GM12878 (cell line): ENCODE results near the gene TMEM37. TPM values are rescaled to one million over a fixed set of nuclear protein-coding genes. Genes with fewer than 3 reads are reported as not detected.

Source experiments
- BCL11A ChIP-seq: IDR thresholded peaks from 2 replicates; pipeline ENCODE4 v1.6.1; 2011; ENCODE audit warnings: low read depth, low read length
- BHLHE40 ChIP-seq, 2 experiments: fragments of 450-650 bp in 1 of 2; IDR thresholded peaks; 2 replicates each; pipeline ENCODE4 v1.6.1; 2011 to 2017; ENCODE audit warnings: low read depth in 2 of 2, borderline replicate concordance in 1 of 2, improper control_type of control experiment in 1 of 2, low read length in 1 of 2, mild to moderate bottlenecking in 1 of 2
- BMI1 ChIP-seq: fragments of 450-650 bp; IDR thresholded peaks from 2 replicates; pipeline ENCODE4 v1.6.1; 2016; ENCODE audit warnings: mild to moderate bottlenecking, moderate library complexity, borderline replicate concordance
- CBX5 ChIP-seq: sonication (generic); IDR thresholded peaks from 2 replicates; pipeline ENCODE4 v1.6.1; 2016; ENCODE audit warnings: low read depth, moderate library complexity, mild to moderate bottlenecking, inconsistent platforms
- DPF2 ChIP-seq: fragments of 450-650 bp; IDR thresholded peaks from 2 replicates; pipeline ENCODE4 v1.6.1; 2017; ENCODE audit warnings: mild to moderate bottlenecking
- EED ChIP-seq: sonication (generic); IDR thresholded peaks from 2 replicates; pipeline ENCODE4 v1.6.1; 2016; ENCODE audit warnings: antibody characterized with exemption, low read depth
- GABPA ChIP-seq: IDR thresholded peaks from 2 replicates; pipeline ENCODE4 v1.6.1; 2014; ENCODE audit warnings: antibody characterized with exemption, low read depth, mild to moderate bottlenecking, inconsistent platforms
- GATAD2B ChIP-seq: fragments of 450-650 bp; conservative IDR thresholded peaks from 2 replicates; pipeline ENCODE4 v1.6.1; 2017; ENCODE audit warnings: low read depth, mild to moderate bottlenecking, moderate library complexity
- IKZF1 ChIP-seq: fragments of 450-650 bp; conservative IDR thresholded peaks from 2 replicates; pipeline ENCODE4 v1.6.1; 2017; ENCODE audit warnings: antibody characterized with exemption, mild to moderate bottlenecking
- MTA2 ChIP-seq: fragments of 450-650 bp; IDR thresholded peaks from 2 replicates; pipeline ENCODE4 v1.6.1; 2016; ENCODE audit warnings: low read depth, mild to moderate bottlenecking, moderate library complexity
- MYB ChIP-seq: fragments of 150-350 bp; IDR thresholded peaks from 2 replicates; pipeline ENCODE4 v1.6.1; 2014; ENCODE audit warnings: mild to moderate bottlenecking, low read depth, low read length, borderline replicate concordance
- NFIC ChIP-seq: IDR thresholded peaks from 2 replicates; pipeline ENCODE4 v1.6.1; 2012; ENCODE audit warnings: low read depth, mild to moderate bottlenecking, inconsistent platforms, low read length, moderate library complexity
- NR2C1 ChIP-seq: fragments of 450-650 bp; IDR thresholded peaks from 2 replicates; pipeline ENCODE4 v1.6.1; 2017; ENCODE audit warnings: antibody characterized with exemption, mild to moderate bottlenecking, moderate library complexity
- POU2F2 ChIP-seq: IDR thresholded peaks from 3 replicates; pipeline ENCODE4 v1.6.1; 2011; ENCODE audit warnings: low read depth, mild to moderate bottlenecking, low read length, borderline replicate concordance
- RAD51 ChIP-seq: fragments of 450-650 bp; IDR thresholded peaks from 2 replicates; pipeline ENCODE4 v1.6.1; 2016; ENCODE audit warnings: moderate library complexity, mild to moderate bottlenecking, inconsistent platforms
- RFX5 ChIP-seq: IDR thresholded peaks from 2 replicates; pipeline ENCODE4 v1.6.1; 2011; ENCODE audit warnings: low read depth, low read length, improper control_type of control experiment
- RUNX3 ChIP-seq: IDR thresholded peaks from 2 replicates; pipeline ENCODE4 v1.6.1; 2012; ENCODE audit warnings: low read length, inconsistent platforms
- SIN3A ChIP-seq: IDR thresholded peaks from 2 replicates; pipeline ENCODE4 v1.6.1; 2012; ENCODE audit warnings: low read depth, low read length, improper control_type of control experiment
- SIX5 ChIP-seq: IDR thresholded peaks from 2 replicates; pipeline ENCODE4 v1.6.1; 2011; ENCODE audit warnings: mild to moderate bottlenecking, low read depth, low read length, moderate library complexity; ENCODE audit not compliant: severe bottlenecking
- SMAD1 ChIP-seq: fragments of 450-650 bp; IDR thresholded peaks from 2 replicates; pipeline ENCODE4 v1.6.1; 2018; ENCODE audit warnings: mild to moderate bottlenecking, low read depth; ENCODE audit not compliant: partially characterized antibody
- SREBF1 ChIP-seq: IDR thresholded peaks from 2 replicates; pipeline ENCODE4 v1.6.1; 2012; ENCODE audit warnings: mild to moderate bottlenecking, low read length
- SRF ChIP-seq, 2 experiments: IDR thresholded peaks; 2 replicates each; pipeline ENCODE4 v1.6.1; 2011; ENCODE audit warnings: low read depth in 2 of 2, low read length in 2 of 2, mild to moderate bottlenecking in 1 of 2, moderate library complexity in 1 of 2
- STAT1 ChIP-seq: fragments of 450-650 bp; conservative IDR thresholded peaks from 2 replicates; pipeline ENCODE4 v1.6.1; 2014; ENCODE audit warnings: antibody characterized with exemption, mild to moderate bottlenecking
- TAF1 ChIP-seq: IDR thresholded peaks from 2 replicates; pipeline ENCODE4 v1.6.1; 2011; ENCODE audit warnings: mild to moderate bottlenecking, low read depth, low read length, borderline replicate concordance
- TBL1XR1 ChIP-seq: IDR thresholded peaks from 2 replicates; pipeline ENCODE4 v1.6.1; 2012; ENCODE audit warnings: low read depth, low read length, improper control_type of control experiment
- TCF7 ChIP-seq: IDR thresholded peaks from 2 replicates; pipeline ENCODE4 v1.6.1; 2014; ENCODE audit warnings: antibody characterized with exemption, borderline replicate concordance
- YY1 ChIP-seq: IDR thresholded peaks from 2 replicates; pipeline ENCODE4 v1.6.1; 2011; ENCODE audit warnings: low read depth, mild to moderate bottlenecking, low read length
- polyA plus RNA-seq, 11 experiments: library from polyadenylated mRNA; depleted of rRNA in 4 of 11; unstranded in 6 of 11; stranded (reverse) in 5 of 11; fragments of >200 nt; fragmentation: Nextera tagmentation in 4 of 11; fragmentation: Illumina TruSeq in 1 of 11; extraction: Ambion mirVana in 4 of 11; extraction: Trizol in 1 of 11; gene quantifications; 1 replicate in 1 of 11; 2 replicates in 10 of 11; pipeline versions ENCODE4 v1.2.1 to v1.2.3, GENCODE V29; 2011 to 2016; ENCODE audit warnings: inconsistent platforms in 2 of 11, missing spikeins in 2 of 11, low read depth in 1 of 11
- total RNA-seq, 4 experiments: library from RNA; depleted of rRNA in 3 of 4; stranded (reverse); fragments of >200 nt in 3 of 4; fragmentation: Illumina TruSeq in 1 of 4; extraction: Trizol in 1 of 4; gene quantifications; 2 replicates each; pipeline versions ENCODE4 v1.2.1 to v1.2.3, GENCODE V29; 2013 to 2021
- TF ChIP-seq, protein P1 (sequence below): fragments of 450-650 bp; IDR thresholded peaks from 2 replicates; pipeline ENCODE4 v1.6.1; 2014; ENCODE audit warnings: mild to moderate bottlenecking
- TF ChIP-seq, protein P2 (sequence below): fragments of 450-650 bp; IDR thresholded peaks from 2 replicates; pipeline ENCODE4 v1.6.1; 2016; ENCODE audit warnings: mild to moderate bottlenecking
- TF ChIP-seq, protein P3 (sequence below): fragments of 450-650 bp; IDR thresholded peaks from 2 replicates; pipeline ENCODE4 v1.6.1; 2017; ENCODE audit warnings: borderline replicate concordance

TMEM37 gene
- total and polyA plus RNA-seq, 10 of the 15 experiments (the other 5 are each of a cell fraction or from before 2014, with no cell fraction given), result 0.07 to 0.67 (median 0.24) TPM; not detected in 3

DNA sequence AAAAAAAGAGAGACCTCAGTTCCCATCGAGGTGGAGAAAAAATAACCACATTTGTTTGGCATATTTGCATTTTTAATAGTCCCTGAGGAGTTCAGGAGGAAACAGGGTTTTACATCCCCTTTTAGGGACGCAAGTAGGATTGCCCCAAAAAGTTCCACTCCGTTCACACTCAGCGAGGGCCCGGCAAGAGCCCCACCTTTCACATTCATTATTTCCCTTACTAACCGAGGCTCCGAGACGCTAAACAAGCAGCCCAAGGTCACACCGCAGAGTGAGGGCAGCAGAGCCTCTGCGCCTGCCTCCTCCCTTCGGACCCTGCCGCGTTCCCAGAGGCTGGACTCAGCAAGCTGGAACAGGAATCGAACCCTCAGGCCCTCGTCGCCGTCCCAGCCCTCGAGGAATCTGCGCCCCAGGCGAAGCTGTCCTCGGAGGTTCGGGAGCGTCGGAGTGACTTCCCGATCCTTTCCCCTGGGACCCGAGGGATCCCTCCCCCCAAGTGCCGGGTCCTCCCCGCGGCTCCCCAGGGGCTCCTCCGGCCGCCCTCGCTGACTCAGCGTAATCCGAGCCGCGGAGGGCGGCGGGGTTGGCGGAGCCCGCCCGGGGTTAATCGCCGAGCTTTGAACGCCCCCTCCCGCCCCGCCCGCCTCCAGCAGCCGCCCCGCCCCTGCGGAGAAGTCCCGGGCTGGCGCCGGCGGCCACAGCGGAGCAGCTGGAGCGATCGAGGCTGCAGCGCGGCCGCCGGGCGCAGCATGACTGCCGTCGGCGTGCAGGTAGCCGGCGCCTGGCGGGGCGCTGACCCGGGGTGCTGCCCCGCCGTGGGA, at the start of gene TMEM37 (continued):
- TF ChIP-seq TBL1XR1 (peak; percentile 67; the same call in 1 of the 2 replicates), YY1 (no peak), TAF1 (no peak), SIN3A (no peak), RFX5 (no peak), MTA2 (peak; percentile 82; the same call in 1 of the 2 replicates), NFIC (no peak; the same call in 1 of the 2 replicates), NR2C1 (0 out of 2 replicates have a peak, but pooled peaks have one; percentile 10), CBX5 (no peak), GABPA (no peak), SMAD1 (peak; percentile 81), SIX5 (no peak), TCF7 (no peak), IKZF1 (peak; percentile 96), GATAD2B (peak; percentile 84; the same call in 1 of the 2 replicates), POU2F2 (peak; percentile 96), RUNX3 (peak; percentile 67), BMI1 (no peak; the same call in 1 of the 2 replicates), BCL11A (0 out of 2 replicates have a peak, but pooled peaks have one; percentile 29), EED (0 out of 2 replicates have a peak, but pooled peaks have one; percentile 29), MYB (no peak), DPF2 (peak; percentile 93), BHLHE40 (IDR thresholded peaks at IDR 0.05; ENCODE audit: borderline replicate concordance in 1 of 2, low read depth in 2 of 2, low read length in 1 of 2) (peak in 1 of 2 experiments; percentile 40; a peak in 1 of 4 replicates), RAD51 (no peak), STAT1 (no peak), SRF (IDR thresholded peaks at IDR 0.05; ENCODE audit: low read depth in 2 of 2, low read length in 2 of 2) (peak in 1 of 2 experiments; percentile 53; a peak in 1 of 4 replicates), SREBF1 (no peak)
- TF ChIP-seq, protein P1, sequence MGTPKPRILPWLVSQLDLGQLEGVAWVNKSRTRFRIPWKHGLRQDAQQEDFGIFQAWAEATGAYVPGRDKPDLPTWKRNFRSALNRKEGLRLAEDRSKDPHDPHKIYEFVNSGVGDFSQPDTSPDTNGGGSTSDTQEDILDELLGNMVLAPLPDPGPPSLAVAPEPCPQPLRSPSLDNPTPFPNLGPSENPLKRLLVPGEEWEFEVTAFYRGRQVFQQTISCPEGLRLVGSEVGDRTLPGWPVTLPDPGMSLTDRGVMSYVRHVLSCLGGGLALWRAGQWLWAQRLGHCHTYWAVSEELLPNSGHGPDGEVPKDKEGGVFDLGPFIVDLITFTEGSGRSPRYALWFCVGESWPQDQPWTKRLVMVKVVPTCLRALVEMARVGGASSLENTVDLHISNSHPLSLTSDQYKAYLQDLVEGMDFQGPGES, result no peak
- TF ChIP-seq, protein P2, sequence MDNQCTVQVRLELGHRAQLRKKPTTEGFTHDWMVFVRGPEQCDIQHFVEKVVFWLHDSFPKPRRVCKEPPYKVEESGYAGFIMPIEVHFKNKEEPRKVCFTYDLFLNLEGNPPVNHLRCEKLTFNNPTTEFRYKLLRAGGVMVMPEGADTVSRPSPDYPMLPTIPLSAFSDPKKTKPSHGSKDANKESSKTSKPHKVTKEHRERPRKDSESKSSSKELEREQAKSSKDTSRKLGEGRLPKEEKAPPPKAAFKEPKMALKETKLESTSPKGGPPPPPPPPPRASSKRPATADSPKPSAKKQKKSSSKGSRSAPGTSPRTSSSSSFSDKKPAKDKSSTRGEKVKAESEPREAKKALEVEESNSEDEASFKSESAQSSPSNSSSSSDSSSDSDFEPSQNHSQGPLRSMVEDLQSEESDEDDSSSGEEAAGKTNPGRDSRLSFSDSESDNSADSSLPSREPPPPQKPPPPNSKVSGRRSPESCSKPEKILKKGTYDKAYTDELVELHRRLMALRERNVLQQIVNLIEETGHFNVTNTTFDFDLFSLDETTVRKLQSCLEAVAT, result peak; percentile 78
- TF ChIP-seq, protein P3, sequence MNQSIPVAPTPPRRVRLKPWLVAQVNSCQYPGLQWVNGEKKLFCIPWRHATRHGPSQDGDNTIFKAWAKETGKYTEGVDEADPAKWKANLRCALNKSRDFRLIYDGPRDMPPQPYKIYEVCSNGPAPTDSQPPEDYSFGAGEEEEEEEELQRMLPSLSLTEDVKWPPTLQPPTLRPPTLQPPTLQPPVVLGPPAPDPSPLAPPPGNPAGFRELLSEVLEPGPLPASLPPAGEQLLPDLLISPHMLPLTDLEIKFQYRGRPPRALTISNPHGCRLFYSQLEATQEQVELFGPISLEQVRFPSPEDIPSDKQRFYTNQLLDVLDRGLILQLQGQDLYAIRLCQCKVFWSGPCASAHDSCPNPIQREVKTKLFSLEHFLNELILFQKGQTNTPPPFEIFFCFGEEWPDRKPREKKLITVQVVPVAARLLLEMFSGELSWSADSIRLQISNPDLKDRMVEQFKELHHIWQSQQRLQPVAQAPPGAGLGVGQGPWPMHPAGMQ, result no peak
